Measurements from ENCODE around the gene UTP25. TPM values are rescaled to one million over a fixed set of nuclear protein-coding genes. Genes with fewer than 3 reads are reported as not detected.

The UTP25 gene
- total and polyA plus RNA-seq, 2 experiments from 2014 or later = 3.6 to 8.9 TPM

GRCh38 chr1:209873067-209873799 is 45.5 kb downstream of the UTP25 start:
- Histone ChIP-seq H3K4me2 (no peak overlapping the region), H3K4me1 (ENCODE audit: insufficient read depth) (no peaks in the 10 kb centered on the region), H3K79me2 (replicated peaks; ENCODE audit: insufficient read depth) (no peaks in the 10 kb centered on the region), H3K4me3 (no peak overlapping the region), H2AFZ (no peak overlapping the region), H4K20me1 (replicated peaks; ENCODE audit: insufficient read depth) (no peaks in the 10 kb centered on the region), H3K9me2 (ENCODE audit: insufficient read depth) (no peaks in the 10 kb centered on the region), H3F3A (replicated peaks; ENCODE audit: low read depth) (no peaks in the 10 kb centered on the region), H3K36me3 (ENCODE audit: insufficient read depth) (no peaks in the 10 kb centered on the region), H3K27ac (ENCODE audit: low read depth) (no peak overlapping the region), H3K27me3 (ENCODE audit: insufficient read depth) (no peaks in the 10 kb centered on the region)
- Mint-ChIP-seq H3K4me1 (peaks cover 3% of the 10 kb centered on the region; the same call in 1 of the 3 replicates), H3K27me3 (ENCODE audit: insufficient read depth, low read depth, poor library complexity) (no peaks in the 10 kb centered on the region), H3K9me3 (peaks cover 2% of the 10 kb centered on the region; the same call in 1 of the 3 replicates), H3K36me3 (ENCODE audit: low read depth) (no peaks in the 10 kb centered on the region), H3K27ac (no peak overlapping the region), H3K4me3 (no peak overlapping the region)
- no peak for ATAC-seq
- no peak for DNase-seq (ENCODE audit: low spot score)
- TF ChIP-seq ZNF331 (CRISPR knock-in tag; IDR thresholded peaks at IDR 0.05; ENCODE audit: low read depth) = no peak
- no peak for TF ChIP-seq JUNB (IDR thresholded peaks at IDR 0.05; ENCODE audit: unreplicated experiment)
- TF ChIP-seq ZNF462 (CRISPR knock-in tag; IDR thresholded peaks at IDR 0.05) = no peak
- TF ChIP-seq STAT1 (IDR thresholded peaks at IDR 0.05; ENCODE audit: unreplicated experiment) = no peak
- no peak for TF ChIP-seq CTCF (conservative IDR thresholded peaks at IDR 0.05; ENCODE audit: low read depth in 2 of 2)
- no peak for TF ChIP-seq REST (IDR thresholded peaks at IDR 0.05; ENCODE audit: unreplicated experiment)
- TF ChIP-seq CREB1 (CRISPR knock-in tag; IDR thresholded peaks at IDR 0.05; ENCODE audit: low read depth) = no peak
- no peak for TF ChIP-seq EZH2 (IDR thresholded peaks at IDR 0.05; ENCODE audit: low read depth, unreplicated experiment)
- no peak for TF ChIP-seq ZNF114 (CRISPR knock-in tag; IDR thresholded peaks at IDR 0.05)
- no peak for TF ChIP-seq POLR2AphosphoS5 (IDR thresholded peaks at IDR 0.05; ENCODE audit: low read depth)
- TF ChIP-seq EZH2phosphoT487 (IDR thresholded peaks at IDR 0.05; ENCODE audit: unreplicated experiment) = no peak
- TF ChIP-seq NANOG (IDR thresholded peaks at IDR 0.05; ENCODE audit: borderline replicate concordance) = no peak
- no peak for TF ChIP-seq ETS1 (IDR thresholded peaks at IDR 0.05)
